IPS-15b (cell line): ENCODE measurements around the gene WFDC5.

ENCODE experiments used
- H3K27me3 ChIP-seq: one replicate; pipeline ENCODE4 v1.6.1; 2013; ENCODE audit warnings: low read length; ENCODE audit not compliant: control insufficient read depth, insufficient read depth
- H3K36me3 ChIP-seq: one replicate; pipeline ENCODE4 v1.6.1; 2013; ENCODE audit warnings: low read length; ENCODE audit not compliant: control insufficient read depth, insufficient read depth
- H3K4me1 ChIP-seq: one replicate; pipeline ENCODE4 v1.6.1; 2013; ENCODE audit warnings: mild to moderate bottlenecking, low read length; ENCODE audit not compliant: control insufficient read depth, insufficient read depth
- H3K4me3 ChIP-seq: one replicate; pipeline ENCODE4 v1.5.1; 2013; ENCODE audit warnings: low read depth, low read length
- H3K9ac ChIP-seq: one replicate; pipeline ENCODE4 v1.6.1; 2013; ENCODE audit warnings: low read depth, mild to moderate bottlenecking, low read length
- H3K9me3 ChIP-seq: one replicate; pipeline ENCODE4 v1.6.1; 2013; ENCODE audit warnings: mild to moderate bottlenecking, low read length; ENCODE audit not compliant: control insufficient read depth, insufficient read depth

WFDC5 gene

GRCh38 chr20:45112754-45113153 lies 2.2 kb downstream of the WFDC5 start:
- Histone ChIP-seq H3K27me3 (no peaks in the 10 kb centered on the region), H3K4me3 (no peak overlapping the region), H3K9me3 (no peaks in the 10 kb centered on the region), H3K4me1 (no peaks in the 10 kb centered on the region), H3K36me3 (no peaks in the 10 kb centered on the region), H3K9ac (no peak overlapping the region)

GRCh38 chr20:45111799-45112471 lies 3.0 kb downstream of the WFDC5 start:
- H3K27me3 ChIP-seq, result no peaks in the 10 kb centered on the region
- no peak overlapping the region for H3K9ac ChIP-seq
- H3K9me3 ChIP-seq, result no peaks in the 10 kb centered on the region
- H3K36me3 ChIP-seq, result no peaks in the 10 kb centered on the region
- no peaks in the 10 kb centered on the region for H3K4me1 ChIP-seq
- no peak overlapping the region for H3K4me3 ChIP-seq

- no peaks in the 10 kb centered on the region for H3K4me1 ChIP-seq
- H3K9me3 ChIP-seq, result no peaks in the 10 kb centered on the region
- H3K4me3 ChIP-seq, result no peak overlapping the region
- H3K9ac ChIP-seq, result no peak overlapping the region
- H3K27me3 ChIP-seq, result no peaks in the 10 kb centered on the region
- no peaks in the 10 kb centered on the region for H3K36me3 ChIP-seq
Observed at GRCh38 chr20:45111285-45111684, 3.7 kb downstream of the WFDC5 start.

- H3K36me3 ChIP-seq, result no peaks in the 10 kb centered on the region
- H3K9ac ChIP-seq, result no peak overlapping the region
- H3K4me1 ChIP-seq, result no peaks in the 10 kb centered on the region
Observed at GRCh38 chr20:45110301-45110700, 4.7 kb downstream of the WFDC5 start.

GRCh38 chr20:45109634-45110033 lies 5.3 kb downstream of the WFDC5 start:
- Histone ChIP-seq H3K9ac (no peak overlapping the region), H3K9me3 (no peaks in the 10 kb centered on the region), H3K4me1 (no peaks in the 10 kb centered on the region), H3K27me3 (no peaks in the 10 kb centered on the region), H3K4me3 (no peak overlapping the region), H3K36me3 (no peaks in the 10 kb centered on the region)

More at GRCh38 chr20:45110301-45110700, 4.7 kb downstream of the WFDC5 start:
- Histone ChIP-seq H3K27me3 (no peaks in the 10 kb centered on the region), H3K4me3 (no peak overlapping the region), H3K9me3 (no peaks in the 10 kb centered on the region)

GRCh38 chr20:45105317-45105716 lies 9.7 kb downstream of the WFDC5 start:
- Histone ChIP-seq H3K36me3 (no peaks in the 10 kb centered on the region), H3K9me3 (no peaks in the 10 kb centered on the region), H3K9ac (no peak overlapping the region), H3K4me3 (no peak overlapping the region), H3K4me1 (peaks cover 4% of the 10 kb centered on the region), H3K27me3 (peaks cover 12% of the 10 kb centered on the region)

- Histone ChIP-seq H3K9me3 (no peaks in the 10 kb centered on the region), H3K27me3 (peaks cover 17% of the 10 kb centered on the region), H3K4me3 (no peak overlapping the region), H3K36me3 (no peaks in the 10 kb centered on the region), H3K4me1 (peaks cover 4% of the 10 kb centered on the region), H3K9ac (no peak overlapping the region)
Observed at GRCh38 chr20:45104786-45105185, 10.2 kb downstream of the WFDC5 start.

- H3K4me3 ChIP-seq, result no peak overlapping the region
- H3K9me3 ChIP-seq, result no peaks in the 10 kb centered on the region
- peaks cover 32% of the 10 kb centered on the region for H3K27me3 ChIP-seq
- no peaks in the 10 kb centered on the region for H3K36me3 ChIP-seq
- H3K9ac ChIP-seq, result no peak overlapping the region
- peaks cover 4% of the 10 kb centered on the region for H3K4me1 ChIP-seq
Observed at GRCh38 chr20:45103072-45103471, 11.9 kb downstream of the WFDC5 start.

GRCh38 chr20:45101333-45101850 lies 13.6 kb downstream of the WFDC5 start:
- no peaks in the 10 kb centered on the region for H3K9me3 ChIP-seq
- no peaks in the 10 kb centered on the region for H3K36me3 ChIP-seq
- peaks cover 46% of the 10 kb centered on the region for H3K27me3 ChIP-seq
- H3K4me3 ChIP-seq, result peak overlapping the region; percentile 6
- peaks cover 4% of the 10 kb centered on the region for H3K4me1 ChIP-seq
- H3K9ac ChIP-seq, result no peak overlapping the region

GRCh38 chr20:45100563-45101245 lies 14.3 kb downstream of the WFDC5 start, which contains the start of gene KCNS1:
TSS of gene KCNS1 (minus strand) at chr20:45101127. CDS start at chr20:45099236, 1,891 bp downstream.
- H3K4me1 ChIP-seq, result peaks cover 4% of the 10 kb centered on the region
- H3K36me3 ChIP-seq, result no peaks in the 10 kb centered on the region
- no peak within 1 kb of the TSS for H3K9ac ChIP-seq
- H3K9me3 ChIP-seq, result no peaks in the 10 kb centered on the region
- peaks cover 49% of the 10 kb centered on the region for H3K27me3 ChIP-seq
- H3K4me3 ChIP-seq, result peak within 1 kb of the TSS; percentile 30

- H3K9ac ChIP-seq, result no peak overlapping the region
- peak overlapping the region; percentile 26 for H3K4me3 ChIP-seq
- no peaks in the 10 kb centered on the region for H3K9me3 ChIP-seq
- H3K4me1 ChIP-seq, result peaks cover 4% of the 10 kb centered on the region
- H3K27me3 ChIP-seq, result peaks cover 49% of the 10 kb centered on the region
- no peaks in the 10 kb centered on the region for H3K36me3 ChIP-seq
Observed at GRCh38 chr20:45098103-45098773, 16.7 kb downstream of the WFDC5 start.
